ENCODE results near the gene LHFPL3.

DNA sequence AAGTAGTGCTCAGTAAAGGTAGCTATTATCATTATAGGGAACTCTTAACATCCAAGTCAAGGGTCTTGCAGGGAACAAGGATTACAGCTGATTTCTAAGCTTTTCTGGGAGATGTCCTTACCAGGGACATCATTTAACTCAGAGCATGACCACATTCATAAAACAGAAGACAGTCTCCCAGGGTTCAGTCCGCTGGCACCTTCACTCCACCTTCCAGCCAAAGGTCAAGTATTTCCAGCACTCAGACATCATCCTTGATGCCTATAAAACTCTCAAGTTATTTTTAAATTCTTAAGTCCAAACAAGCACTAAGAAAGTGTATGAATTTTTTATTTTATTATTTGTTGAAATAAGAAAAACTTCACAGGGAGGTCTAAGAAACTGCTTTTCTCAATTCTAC, 565.9 kb downstream of the LHFPL3 start:
- TF ChIP-seq, protein P1, sequence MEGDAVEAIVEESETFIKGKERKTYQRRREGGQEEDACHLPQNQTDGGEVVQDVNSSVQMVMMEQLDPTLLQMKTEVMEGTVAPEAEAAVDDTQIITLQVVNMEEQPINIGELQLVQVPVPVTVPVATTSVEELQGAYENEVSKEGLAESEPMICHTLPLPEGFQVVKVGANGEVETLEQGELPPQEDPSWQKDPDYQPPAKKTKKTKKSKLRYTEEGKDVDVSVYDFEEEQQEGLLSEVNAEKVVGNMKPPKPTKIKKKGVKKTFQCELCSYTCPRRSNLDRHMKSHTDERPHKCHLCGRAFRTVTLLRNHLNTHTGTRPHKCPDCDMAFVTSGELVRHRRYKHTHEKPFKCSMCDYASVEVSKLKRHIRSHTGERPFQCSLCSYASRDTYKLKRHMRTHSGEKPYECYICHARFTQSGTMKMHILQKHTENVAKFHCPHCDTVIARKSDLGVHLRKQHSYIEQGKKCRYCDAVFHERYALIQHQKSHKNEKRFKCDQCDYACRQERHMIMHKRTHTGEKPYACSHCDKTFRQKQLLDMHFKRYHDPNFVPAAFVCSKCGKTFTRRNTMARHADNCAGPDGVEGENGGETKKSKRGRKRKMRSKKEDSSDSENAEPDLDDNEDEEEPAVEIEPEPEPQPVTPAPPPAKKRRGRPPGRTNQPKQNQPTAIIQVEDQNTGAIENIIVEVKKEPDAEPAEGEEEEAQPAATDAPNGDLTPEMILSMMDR (conservative IDR thresholded peaks at IDR 0.05; ENCODE audit: low read depth, low read length) = no peak
- no peak for TF ChIP-seq EZH2 (IDR thresholded peaks at IDR 0.05; ENCODE audit: borderline replicate concordance, low read depth, low read length, poor library complexity, severe bottlenecking)

Measured in A673 (cell line).